Measurements from ENCODE around the gene NAA16. TPM values are rescaled to one million over a fixed set of nuclear protein-coding genes. Genes with fewer than 3 reads are reported as not detected.
A peak's percentile ranks its signal among the peaks of the same experiment; 100 is the strongest.
"Not testable (repeated sequence)": the region's sequence is repeated elsewhere in the genome, so short reads cannot be mapped to it uniquely, and the experiment has no call there.

NAA16 gene
- total RNA-seq, 2 donors from 2014 or later, result 38.3 to 41.5 TPM

DNA sequence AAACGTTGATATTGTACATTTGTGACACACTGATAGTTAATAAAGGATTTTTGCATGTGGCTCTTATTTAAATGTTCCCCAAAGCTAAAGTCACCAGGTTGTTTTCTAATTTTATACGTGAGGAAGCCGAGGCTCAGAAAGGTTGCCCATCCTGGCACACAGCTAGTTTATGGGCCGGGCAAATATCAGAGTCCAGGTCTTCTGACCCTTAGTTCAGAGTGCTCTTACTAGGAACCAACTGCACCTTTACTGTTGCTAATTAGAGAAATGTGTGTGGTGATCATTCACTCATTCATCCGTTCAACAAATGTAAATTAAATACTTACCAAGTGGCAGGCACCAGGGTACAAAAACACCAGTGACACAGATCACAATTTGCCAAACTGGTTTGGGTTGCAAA is 100.0 kb downstream of the NAA16 start:
- no peaks in the 10 kb centered on the region for H3K9me3 ChIP-seq (ENCODE audit: control insufficient read depth, low read length, poor library complexity, severe bottlenecking)
- DNase-seq, result no peak
- Mint-ChIP-seq H3K4me3 (no peak overlapping the region), H3K27me3 (no peaks in the 10 kb centered on the region), H3K4me1 (peaks cover 2% of the 10 kb centered on the region), H3K27ac (no peak overlapping the region), H3K36me3 (ENCODE audit: low read depth) (no peaks in the 10 kb centered on the region)
- no peak for ATAC-seq

DNA sequence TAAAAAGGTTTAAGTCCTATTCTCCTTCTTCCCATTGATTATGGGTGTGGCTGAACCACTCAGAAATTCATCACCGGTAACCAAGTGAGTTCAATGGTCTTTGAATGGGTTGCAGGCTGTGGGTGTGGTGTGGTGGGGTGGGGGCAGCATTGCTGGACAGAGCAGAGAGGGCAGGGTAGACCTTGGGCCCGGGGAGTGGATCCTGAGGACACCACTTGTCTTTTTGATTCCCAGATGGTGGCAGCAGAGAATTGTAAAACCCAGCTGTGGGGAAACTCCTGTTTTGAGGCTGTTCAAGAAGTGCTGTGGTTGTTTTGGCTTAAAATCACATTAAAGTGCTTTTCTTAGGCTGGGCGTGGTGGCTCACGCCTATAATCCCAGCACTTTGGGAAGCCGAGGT is 100.5 kb downstream of the NAA16 start:
- DNase-seq (no peak), ATAC-seq (peak; percentile 52)
- Mint-ChIP-seq H3K4me1 (peaks cover 2% of the 10 kb centered on the region), H3K27ac (peak overlapping the region; percentile 27), H3K27me3 (no peaks in the 10 kb centered on the region), H3K36me3 (ENCODE audit: low read depth) (no peaks in the 10 kb centered on the region), H3K4me3 (no peak overlapping the region)
- H3K9me3 ChIP-seq (ENCODE audit: control insufficient read depth, low read length, poor library complexity, severe bottlenecking), result no peaks in the 10 kb centered on the region

DNA sequence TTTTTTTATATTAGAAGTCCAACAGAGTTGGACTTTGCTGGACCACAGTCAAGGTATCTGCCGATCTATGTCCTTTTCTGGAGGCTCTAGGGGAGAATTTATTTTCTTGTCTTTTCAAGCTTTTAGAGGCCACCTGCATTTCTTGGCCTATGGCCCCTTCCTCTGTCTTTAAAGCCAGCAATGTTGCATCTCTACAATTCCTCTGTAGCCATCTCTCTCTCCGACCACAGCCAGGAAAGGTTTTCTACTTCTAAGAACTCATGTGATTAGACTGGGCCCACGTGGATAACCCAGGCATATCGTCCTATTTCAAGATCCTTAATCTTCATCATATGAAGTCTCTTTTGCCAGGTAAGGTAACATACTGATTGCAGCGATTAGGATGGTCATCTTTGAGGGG is 102.8 kb downstream of the NAA16 start:
- H3K4me3 Mint-ChIP-seq, result no peak overlapping the region
- H3K27ac Mint-ChIP-seq, result no peak overlapping the region
- H3K27me3 Mint-ChIP-seq, result no peaks in the 10 kb centered on the region
- H3K36me3 Mint-ChIP-seq (ENCODE audit: low read depth), result no peaks in the 10 kb centered on the region
- DNase-seq, result no peak
- no peaks in the 10 kb centered on the region for H3K9me3 ChIP-seq (ENCODE audit: control insufficient read depth, low read length, poor library complexity, severe bottlenecking)
- no peak for ATAC-seq
- no peaks in the 10 kb centered on the region for H3K4me1 Mint-ChIP-seq

DNA sequence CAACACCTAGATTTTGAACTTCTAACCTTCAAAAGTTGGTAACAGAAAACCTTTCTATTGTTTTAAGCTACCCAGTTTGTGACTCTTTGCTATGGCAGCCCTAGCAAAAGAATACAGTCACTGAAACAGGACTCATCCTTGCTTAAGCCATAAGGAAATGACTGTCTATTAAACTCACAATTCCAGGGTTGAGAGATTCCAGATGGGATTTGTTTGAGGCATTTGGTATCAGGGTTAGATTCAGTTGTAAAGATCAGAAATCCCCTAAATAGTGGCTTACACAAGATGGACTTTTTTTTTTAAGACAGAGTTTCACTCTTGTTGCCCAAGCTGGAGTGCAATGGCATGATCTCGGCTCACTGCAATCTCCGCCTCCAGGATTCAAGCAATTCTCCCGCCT is 105.2 kb downstream of the NAA16 start:
- Mint-ChIP-seq H3K27ac (no peak overlapping the region), H3K36me3 (ENCODE audit: low read depth) (no peaks in the 10 kb centered on the region), H3K27me3 (no peaks in the 10 kb centered on the region), H3K4me3 (no peak overlapping the region), H3K4me1 (no peaks in the 10 kb centered on the region)
- ATAC-seq (no peak), DNase-seq (no peak)
- no peaks in the 10 kb centered on the region for H3K9me3 ChIP-seq (ENCODE audit: control insufficient read depth, low read length, poor library complexity, severe bottlenecking)

DNA sequence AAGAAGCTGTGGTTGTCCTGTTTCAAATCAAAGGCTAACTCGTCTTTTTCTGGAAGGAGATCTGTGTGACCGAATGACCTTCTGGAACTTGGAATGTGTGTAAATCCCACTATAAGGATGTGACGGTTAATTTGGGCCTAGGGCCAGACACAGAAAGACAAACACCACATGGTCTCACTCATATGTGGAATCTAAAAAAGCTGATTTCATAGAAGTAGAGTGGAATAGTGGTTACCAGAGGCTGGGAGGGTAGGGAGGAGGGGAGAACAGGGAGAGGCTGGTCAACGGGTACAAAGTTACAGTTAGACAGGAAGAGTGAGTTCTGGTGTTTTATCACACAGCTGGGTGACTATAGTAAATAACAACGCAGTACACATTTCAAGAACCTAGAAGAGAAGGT is 107.0 kb downstream of the NAA16 start:
- H3K27me3 Mint-ChIP-seq, result no peaks in the 10 kb centered on the region
- DNase-seq (no peak), ATAC-seq (no peak)
- H3K4me1 Mint-ChIP-seq, result no peaks in the 10 kb centered on the region
- H3K36me3 Mint-ChIP-seq (ENCODE audit: low read depth), result no peaks in the 10 kb centered on the region
- no peaks in the 10 kb centered on the region for H3K9me3 ChIP-seq (ENCODE audit: control insufficient read depth, low read length, poor library complexity, severe bottlenecking)
- H3K27ac Mint-ChIP-seq, result no peak overlapping the region
- H3K4me3 Mint-ChIP-seq, result no peak overlapping the region

DNA sequence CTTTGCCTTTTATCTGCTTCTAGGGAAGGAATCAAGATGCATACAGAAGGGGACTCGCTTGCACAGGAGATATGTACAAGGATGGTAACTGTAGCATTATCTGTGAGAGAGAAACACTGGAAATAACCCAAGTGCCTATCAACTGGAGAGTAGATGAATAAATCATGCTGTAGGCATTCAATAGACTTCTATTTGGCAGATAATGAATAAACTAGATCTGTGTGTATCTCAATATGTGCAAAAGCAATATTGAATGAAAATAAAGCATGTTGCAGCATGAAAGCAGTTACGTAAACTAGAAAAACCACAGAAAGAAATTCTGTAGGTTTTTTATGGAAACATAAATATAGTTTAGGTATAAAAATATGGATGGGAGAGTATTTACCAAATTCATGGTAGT is 107.7 kb downstream of the NAA16 start:
- ATAC-seq, result no peak
- H3K27ac Mint-ChIP-seq, result no peak overlapping the region
- H3K4me1 Mint-ChIP-seq, result no peaks in the 10 kb centered on the region
- H3K27me3 Mint-ChIP-seq, result no peaks in the 10 kb centered on the region
- H3K9me3 ChIP-seq (ENCODE audit: control insufficient read depth, low read length, poor library complexity, severe bottlenecking), result no peaks in the 10 kb centered on the region
- H3K36me3 Mint-ChIP-seq (ENCODE audit: low read depth), result no peaks in the 10 kb centered on the region
- no peak overlapping the region for H3K4me3 Mint-ChIP-seq
- no peak for DNase-seq

DNA sequence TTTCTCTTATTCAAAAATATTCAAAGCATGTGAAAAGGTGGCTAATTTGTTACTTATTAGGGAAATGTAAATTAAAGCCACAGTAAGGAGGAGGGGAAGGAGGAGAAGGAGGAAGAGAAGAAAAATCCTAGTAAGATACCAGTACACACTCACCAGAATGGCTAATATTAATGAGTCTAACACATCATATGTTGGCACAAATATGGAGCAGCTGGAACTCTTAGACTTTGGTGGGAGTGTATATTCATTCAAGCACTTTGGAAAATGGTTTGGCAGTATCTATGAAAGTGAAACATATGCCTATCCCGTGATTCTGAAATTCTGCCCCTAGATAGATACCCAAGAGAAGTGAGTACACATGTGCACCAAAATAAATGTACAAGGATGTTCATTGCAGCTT is 108.1 kb downstream of the NAA16 start:
- H3K4me3 Mint-ChIP-seq, result no peak overlapping the region
- H3K27ac Mint-ChIP-seq, result no peak overlapping the region
- no peaks in the 10 kb centered on the region for H3K36me3 Mint-ChIP-seq (ENCODE audit: low read depth)
- H3K27me3 Mint-ChIP-seq, result no peaks in the 10 kb centered on the region
- no peaks in the 10 kb centered on the region for H3K4me1 Mint-ChIP-seq
- no peak for DNase-seq
- ATAC-seq, result no peak
- H3K9me3 ChIP-seq (ENCODE audit: control insufficient read depth, low read length, poor library complexity, severe bottlenecking), result no peaks in the 10 kb centered on the region

DNA sequence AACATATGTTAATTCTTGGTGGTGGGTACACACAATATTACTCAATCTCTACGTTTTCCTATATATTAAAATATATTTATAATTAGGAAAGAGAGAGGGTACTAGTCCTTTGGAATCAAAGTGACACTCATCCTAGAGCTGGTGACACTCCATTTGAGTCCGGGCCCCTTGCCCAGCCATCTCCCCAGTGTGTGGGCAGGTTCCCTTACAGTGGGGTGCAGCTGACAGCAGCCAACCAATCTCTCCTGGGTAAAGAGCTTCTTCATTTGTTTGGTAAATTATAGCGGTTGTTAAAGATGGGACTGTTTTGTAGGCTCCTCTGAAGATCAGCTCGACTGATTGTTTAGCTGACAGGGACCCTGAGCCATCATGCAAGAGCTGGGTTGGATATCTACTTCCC is 109.1 kb downstream of the NAA16 start:
- Mint-ChIP-seq H3K36me3 (ENCODE audit: low read depth) (no peaks in the 10 kb centered on the region), H3K27me3 (no peaks in the 10 kb centered on the region), H3K4me3 (no peak overlapping the region), H3K27ac (peak overlapping the region; percentile 37), H3K4me1 (no peaks in the 10 kb centered on the region)
- ATAC-seq (no peak), DNase-seq (no peak)
- H3K9me3 ChIP-seq (ENCODE audit: control insufficient read depth, low read length, poor library complexity, severe bottlenecking), result no peaks in the 10 kb centered on the region

DNA sequence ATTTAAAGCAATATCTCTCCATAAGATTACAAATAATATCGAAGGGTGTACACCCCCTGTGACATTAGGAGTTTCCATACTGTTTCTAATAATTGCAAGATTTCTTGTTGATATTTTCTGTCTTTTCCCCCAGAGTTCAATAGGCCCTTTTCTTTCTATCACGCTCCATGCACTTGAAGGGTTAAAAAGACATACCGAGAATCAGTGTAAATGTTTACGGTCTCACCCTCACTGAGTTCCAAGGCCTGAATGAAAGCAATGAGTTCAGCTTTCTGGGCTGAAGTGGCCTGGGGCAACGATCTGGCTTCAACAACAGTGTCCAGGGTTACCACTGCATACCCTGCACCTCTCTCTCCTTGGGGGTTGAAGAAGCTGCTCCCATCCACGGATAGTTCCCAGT is 110.3 kb downstream of the NAA16 start:
- DNase-seq; H3K36me3 Mint-ChIP-seq (ENCODE audit: low read depth); ATAC-seq; H3K27me3 Mint-ChIP-seq; H3K4me1 Mint-ChIP-seq; H3K4me3 Mint-ChIP-seq; H3K27ac Mint-ChIP-seq; H3K9me3 ChIP-seq (ENCODE audit: control insufficient read depth, low read length, poor library complexity, severe bottlenecking): not testable (repeated sequence)

DNA sequence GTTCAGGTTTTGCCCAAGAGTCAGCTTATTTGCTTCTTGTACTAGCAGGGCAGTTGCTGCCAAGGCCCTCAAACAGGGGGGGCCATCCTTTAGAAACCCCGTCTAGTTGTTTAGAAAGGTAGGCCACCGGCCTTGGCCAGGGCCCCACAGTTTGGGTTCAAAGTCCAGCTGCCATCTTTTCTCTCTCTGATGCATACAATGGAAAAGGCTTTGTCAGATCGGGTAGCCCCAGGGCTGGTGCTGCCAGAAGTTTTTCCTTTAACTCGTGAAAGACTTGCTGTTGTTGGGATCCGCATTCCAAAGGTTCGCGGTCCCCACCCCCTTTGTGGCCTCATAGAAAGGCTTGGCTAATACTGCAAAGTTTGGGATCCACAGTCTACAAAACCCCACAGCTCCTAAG is 110.9 kb downstream of the NAA16 start:
- not testable (repeated sequence) for H3K27me3 Mint-ChIP-seq; DNase-seq; H3K4me3 Mint-ChIP-seq; H3K4me1 Mint-ChIP-seq; H3K9me3 ChIP-seq (ENCODE audit: control insufficient read depth, low read length, poor library complexity, severe bottlenecking); H3K36me3 Mint-ChIP-seq (ENCODE audit: low read depth); H3K27ac Mint-ChIP-seq; ATAC-seq

DNA sequence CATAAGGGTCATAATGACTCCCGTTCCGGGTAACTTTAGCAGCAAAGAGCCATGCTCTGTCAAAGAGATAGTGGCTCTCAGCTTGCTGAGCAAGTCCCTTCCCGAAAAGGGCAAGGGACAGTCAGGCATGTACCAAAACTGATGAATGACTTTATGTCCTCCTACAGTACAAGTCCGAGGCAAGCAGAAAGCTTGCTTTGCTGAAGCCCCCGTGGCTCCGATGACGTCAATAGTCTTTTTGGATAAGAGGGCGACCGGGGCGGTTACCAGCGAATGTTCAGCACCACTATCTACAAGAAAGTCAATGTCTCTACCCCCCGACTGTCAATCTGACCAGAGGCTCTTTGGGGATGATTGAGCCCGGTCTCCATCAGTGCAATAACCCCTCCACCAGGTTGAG is 112.2 kb downstream of the NAA16 start:
- not testable (repeated sequence) for DNase-seq; H3K4me3 Mint-ChIP-seq; H3K9me3 ChIP-seq (ENCODE audit: control insufficient read depth, low read length, poor library complexity, severe bottlenecking); ATAC-seq; H3K27ac Mint-ChIP-seq; H3K36me3 Mint-ChIP-seq (ENCODE audit: low read depth)
- Mint-ChIP-seq H3K4me1 (peaks cover 10% of the 10 kb centered on the region), H3K27me3 (peaks cover 11% of the 10 kb centered on the region)

DNA sequence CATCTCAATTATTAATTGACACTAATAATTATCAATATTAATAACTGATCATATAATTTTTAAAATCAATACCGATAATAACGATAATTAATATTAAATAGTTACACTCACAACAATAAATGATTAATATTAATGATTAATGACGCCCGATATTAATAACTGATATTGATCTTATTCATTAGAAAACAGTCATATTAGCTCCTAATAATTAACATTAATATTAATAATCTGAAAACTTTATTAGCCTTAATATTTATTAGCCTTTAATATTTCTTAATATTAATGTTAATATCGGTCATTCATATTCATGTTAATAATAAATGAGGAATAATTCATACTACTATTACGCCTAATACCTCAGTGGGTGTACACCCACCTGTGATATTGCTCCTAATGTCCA is 113.6 kb downstream of the NAA16 start:
- not testable (repeated sequence) for H3K27ac Mint-ChIP-seq; DNase-seq; H3K9me3 ChIP-seq (ENCODE audit: control insufficient read depth, low read length, poor library complexity, severe bottlenecking); H3K36me3 Mint-ChIP-seq (ENCODE audit: low read depth); ATAC-seq; H3K4me3 Mint-ChIP-seq
- peaks cover 10% of the 10 kb centered on the region for H3K4me1 Mint-ChIP-seq
- peaks cover 17% of the 10 kb centered on the region for H3K27me3 Mint-ChIP-seq

DNA sequence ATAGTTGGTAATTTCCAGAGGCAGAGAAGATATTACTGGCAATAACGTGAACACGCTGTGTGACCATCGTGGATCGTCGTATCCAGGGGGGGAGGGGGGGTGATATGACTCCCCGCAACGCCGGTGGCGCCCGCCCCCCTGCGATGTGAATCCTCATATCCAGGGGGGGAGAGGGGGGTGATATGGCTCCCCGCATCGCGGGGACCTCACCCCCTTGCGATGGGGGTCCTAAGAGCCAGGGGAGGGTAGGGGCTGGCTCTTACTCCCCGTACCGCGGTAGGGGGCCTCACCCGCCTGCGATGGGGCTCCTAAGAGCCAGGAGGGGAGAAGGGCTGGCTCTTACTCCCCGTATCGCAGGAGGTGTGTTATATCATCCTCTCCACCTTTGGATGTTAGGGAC is 115.0 kb downstream of the NAA16 start:
- H3K9me3 ChIP-seq (ENCODE audit: control insufficient read depth, low read length, poor library complexity, severe bottlenecking), result no peaks in the 10 kb centered on the region
- no peak overlapping the region for H3K27ac Mint-ChIP-seq
- H3K4me3 Mint-ChIP-seq, result peak overlapping the region; percentile 12
- H3K4me1 Mint-ChIP-seq, result peaks cover 10% of the 10 kb centered on the region
- peaks cover 17% of the 10 kb centered on the region for H3K27me3 Mint-ChIP-seq
- DNase-seq (no peak), ATAC-seq (no peak)
- no peaks in the 10 kb centered on the region for H3K36me3 Mint-ChIP-seq (ENCODE audit: low read depth)

Measured in T-helper 17 cell (primary cell).